Right cardiac atrium (tissue), 5 donors: ENCODE data around the gene KCNAB2. TPM values are rescaled to one million over a fixed set of nuclear protein-coding genes. Genes with fewer than 3 reads are reported as not detected.
A peak's percentile ranks its signal among the peaks of the same experiment; 100 is the strongest.

Experiments used
- ATAC-seq, 2 donors: fragments of 200-7000 bp; cut with Tn5 transposase; one replicate each; pipeline versions ENCODE4 v1.8.0 to v1.9.1; 2020; ENCODE audit warnings: moderate library complexity in 2 of 2, mild to moderate bottlenecking in 1 of 2
- DNase-seq, 3 donors: peaks; one replicate each; pipeline ENCODE4 v3.0.0-alpha.2; 2020
- H3K27ac ChIP-seq: one replicate; pipeline ENCODE4 v1.5.1; 2013; ENCODE audit warnings: mild to moderate bottlenecking, low read length, control low read depth, moderate library complexity
- H3K27me3 ChIP-seq: one replicate; pipeline ENCODE4 v1.6.1; 2013; ENCODE audit not compliant: control insufficient read depth, insufficient read depth
- H3K4me1 ChIP-seq: one replicate; pipeline ENCODE4 v1.6.1; 2013; ENCODE audit warnings: low read length; ENCODE audit not compliant: control insufficient read depth, insufficient read depth
- H3K4me3 ChIP-seq: one replicate; pipeline ENCODE4 v1.5.1; 2013; ENCODE audit warnings: low read length, control low read depth
- H3K9me3 ChIP-seq: one replicate; pipeline ENCODE4 v1.6.1; 2013; ENCODE audit warnings: low read length; ENCODE audit not compliant: control insufficient read depth
- WGBS: extraction: QIAGEN DNeasy Blood & Tissue Kit; methylation state at CpG from one replicate; pipeline ENCODE4 v1.1.7; 2013; 5-methylcytosine and 5-hydroxymethylcytosine counted together
- intact Hi-C, 4 donors: fragments of 100-400 bp; cut with DNase I; formaldehyde crosslinking; loops; one replicate each; pipeline versions ENCODE4 v1.11.0 to v1.14.0; 2022 to 2023
- polyA plus RNA-seq: library from polyadenylated mRNA; stranded (reverse); fragments of 200-250 nt; gene quantifications from one replicate; pipeline ENCODE4 v1.2.3, GENCODE V29; 2013
- total RNA-seq, 4 donors: library from RNA; stranded (reverse); fragmentation: NEBNext Ultra II Directional; extraction: Animal tissue kit (Norgen Biotek cat#: 25700); gene quantifications; one replicate each; pipeline ENCODE4 v1.2.1, GENCODE V29; 2021
- donor health status: healthy with polysubstance abuse.
- donor health status: DM: no; HTN: yes; CAD: no.
- donor health status: DM: no; HTN: no; CAD: no.
- donor health status: DM: no; HTN: yes; CAD: no; lungs with severe emphysema.
- donor health status: DM: yes; HTN: yes; CAD: no.

The KCNAB2 gene
- total and polyA plus RNA-seq, 5 donors, result 12.6 to 25.6 (median 15.8) TPM

GRCh38 chr1:6024376-6024775, 21.3 kb upstream of the KCNAB2 start:
- H3K27ac ChIP-seq, result no peak overlapping the region
- H3K27me3 ChIP-seq, result no peaks in the 10 kb centered on the region
- intact Hi-C loops, result no loop called here
- no peak overlapping the region for H3K4me3 ChIP-seq
- H3K4me1 ChIP-seq, result no peaks in the 10 kb centered on the region
- DNase-seq (no peak), ATAC-seq (no peak)
- H3K9me3 ChIP-seq, result no peaks in the 10 kb centered on the region
- WGBS, result 83% methylated on average over 6 of the region's 6 CpGs

GRCh38 chr1:6025269-6026094, 20.2 kb upstream of the KCNAB2 start:
- DNase-seq (peak in 2 of 3 donors; percentile 33 to 34), ATAC-seq (peak in 1 of 2 donors; percentile 22)
- H3K4me3 ChIP-seq, result no peak overlapping the region
- WGBS, result 48% methylated on average over 29 of the region's 29 CpGs
- H3K27ac ChIP-seq, result no peak overlapping the region
- no peaks in the 10 kb centered on the region for H3K27me3 ChIP-seq
- no peaks in the 10 kb centered on the region for H3K9me3 ChIP-seq
- intact Hi-C loops, result no loop called here
- H3K4me1 ChIP-seq, result no peaks in the 10 kb centered on the region

- DNase-seq, result peak; percentile 70 to 92 (median 90)
- 31% methylated on average over 34 of the region's 34 CpGs for WGBS
- no peaks in the 10 kb centered on the region for H3K4me1 ChIP-seq
- H3K27me3 ChIP-seq, result no peaks in the 10 kb centered on the region
- no peaks in the 10 kb centered on the region for H3K9me3 ChIP-seq
- intact Hi-C loops, result no loop called here
- peak; percentile 73 to 85 for ATAC-seq
- H3K27ac ChIP-seq, result no peak overlapping the region
- no peak overlapping the region for H3K4me3 ChIP-seq
Measured at GRCh38 chr1:6026095-6026809, 19.4 kb upstream of the KCNAB2 start.

- WGBS, result 70% methylated on average over 10 of the region's 10 CpGs
- intact Hi-C loops, result no loop called here
- Histone ChIP-seq H3K27ac (no peak overlapping the region), H3K4me3 (no peak overlapping the region), H3K9me3 (no peaks in the 10 kb centered on the region), H3K4me1 (no peaks in the 10 kb centered on the region), H3K27me3 (no peaks in the 10 kb centered on the region)
- ATAC-seq (no peak), DNase-seq (no peak)
Measured at GRCh38 chr1:6027591-6027990, 18.1 kb upstream of the KCNAB2 start.

- WGBS, result 76% methylated on average over 19 of the region's 19 CpGs
- no peak overlapping the region for H3K4me3 ChIP-seq
Measured at GRCh38 chr1:6028042-6028850, 17.4 kb upstream of the KCNAB2 start.

GRCh38 chr1:6029351-6029750, 16.3 kb upstream of the KCNAB2 start:
- 95% methylated on average over 5 of the region's 5 CpGs for WGBS
- intact Hi-C loops, result no loop called here
- peak in 1 of 3 donors; percentile 21 for DNase-seq

More at GRCh38 chr1:6028042-6028850, 17.4 kb upstream of the KCNAB2 start:
- no peaks in the 10 kb centered on the region for H3K9me3 ChIP-seq
- H3K27ac ChIP-seq, result no peak overlapping the region
- DNase-seq (peak in 2 of 3 donors; percentile 55 to 69), ATAC-seq (peak; percentile 55 to 59)
- H3K27me3 ChIP-seq, result no peaks in the 10 kb centered on the region
- intact Hi-C loops, result no loop called here
- no peaks in the 10 kb centered on the region for H3K4me1 ChIP-seq

GRCh38 chr1:6030132-6030531, 15.6 kb upstream of the KCNAB2 start:
- no peak overlapping the region for H3K27ac ChIP-seq
- WGBS, result 86% methylated on average over 7 of the region's 7 CpGs
- ATAC-seq, result no peak

More at GRCh38 chr1:6029351-6029750, 16.3 kb upstream of the KCNAB2 start:
- ATAC-seq, result no peak
- Histone ChIP-seq H3K4me1 (no peaks in the 10 kb centered on the region), H3K27ac (no peak overlapping the region), H3K9me3 (no peaks in the 10 kb centered on the region), H3K27me3 (no peaks in the 10 kb centered on the region), H3K4me3 (no peak overlapping the region)

GRCh38 chr1:6030547-6031261, 15.0 kb upstream of the KCNAB2 start:
- no peak overlapping the region for H3K4me3 ChIP-seq
- DNase-seq (peak in 1 of 3 donors; percentile 1), ATAC-seq (no peak)
- H3K9me3 ChIP-seq, result no peaks in the 10 kb centered on the region
- intact Hi-C loops, result no loop called here
- WGBS, result 90% methylated on average over 2 of the region's 2 CpGs
- no peaks in the 10 kb centered on the region for H3K27me3 ChIP-seq
- no peaks in the 10 kb centered on the region for H3K4me1 ChIP-seq
- H3K27ac ChIP-seq, result no peak overlapping the region

More at GRCh38 chr1:6030132-6030531, 15.6 kb upstream of the KCNAB2 start:
- no peaks in the 10 kb centered on the region for H3K9me3 ChIP-seq
- DNase-seq, result peak in 1 of 3 donors; percentile 13
- intact Hi-C loops, result no loop called here
- H3K4me3 ChIP-seq, result no peak overlapping the region
- H3K4me1 ChIP-seq, result no peaks in the 10 kb centered on the region
- H3K27me3 ChIP-seq, result no peaks in the 10 kb centered on the region

GRCh38 chr1:6033124-6033523, 12.6 kb upstream of the KCNAB2 start:
- H3K27me3 ChIP-seq, result no peaks in the 10 kb centered on the region
- no peak overlapping the region for H3K4me3 ChIP-seq
- DNase-seq, result peak in 1 of 3 donors; percentile 17
- WGBS, result 94% methylated on average over 8 of the region's 8 CpGs
- ATAC-seq, result no peak
- intact Hi-C loops, result no loop called here
- H3K4me1 ChIP-seq, result no peaks in the 10 kb centered on the region
- H3K27ac ChIP-seq, result no peak overlapping the region
- no peaks in the 10 kb centered on the region for H3K9me3 ChIP-seq

GRCh38 chr1:6033986-6034749, 11.5 kb upstream of the KCNAB2 start:
- H3K4me3 ChIP-seq, result no peak overlapping the region
- H3K27ac ChIP-seq, result no peak overlapping the region
- ATAC-seq (peak; percentile 55 to 70), DNase-seq (peak in 2 of 3 donors; percentile 72 to 74)
- intact Hi-C loops, result no loop called here
- H3K9me3 ChIP-seq, result no peaks in the 10 kb centered on the region
- H3K4me1 ChIP-seq, result no peaks in the 10 kb centered on the region
- H3K27me3 ChIP-seq, result no peaks in the 10 kb centered on the region
- 27% methylated on average over 21 of the region's 21 CpGs for whole genome bisulfite sequencing
